ENCODE data around the gene EFS. TPM values are rescaled to one million over a fixed set of nuclear protein-coding genes. Genes with fewer than 3 reads are reported as not detected.
A peak's percentile ranks its signal among the peaks of the same experiment; 100 is the strongest.
"Not testable (repeated sequence)": the region's sequence is repeated elsewhere in the genome, so short reads cannot be mapped to it uniquely, and the experiment has no call there.

Gene EFS, protein sequence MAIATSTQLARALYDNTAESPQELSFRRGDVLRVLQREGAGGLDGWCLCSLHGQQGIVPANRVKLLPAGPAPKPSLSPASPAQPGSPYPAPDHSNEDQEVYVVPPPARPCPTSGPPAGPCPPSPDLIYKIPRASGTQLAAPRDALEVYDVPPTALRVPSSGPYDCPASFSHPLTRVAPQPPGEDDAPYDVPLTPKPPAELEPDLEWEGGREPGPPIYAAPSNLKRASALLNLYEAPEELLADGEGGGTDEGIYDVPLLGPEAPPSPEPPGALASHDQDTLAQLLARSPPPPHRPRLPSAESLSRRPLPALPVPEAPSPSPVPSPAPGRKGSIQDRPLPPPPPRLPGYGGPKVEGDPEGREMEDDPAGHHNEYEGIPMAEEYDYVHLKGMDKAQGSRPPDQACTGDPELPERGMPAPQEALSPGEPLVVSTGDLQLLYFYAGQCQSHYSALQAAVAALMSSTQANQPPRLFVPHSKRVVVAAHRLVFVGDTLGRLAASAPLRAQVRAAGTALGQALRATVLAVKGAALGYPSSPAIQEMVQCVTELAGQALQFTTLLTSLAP
- polyA plus RNA-seq (2013, experiment 1 of 2; ENCODE audit: insufficient read length), result 25.0 TPM
- 25.5 TPM for polyA plus RNA-seq (2013, experiment 2 of 2; ENCODE audit: insufficient read length)

DNA sequence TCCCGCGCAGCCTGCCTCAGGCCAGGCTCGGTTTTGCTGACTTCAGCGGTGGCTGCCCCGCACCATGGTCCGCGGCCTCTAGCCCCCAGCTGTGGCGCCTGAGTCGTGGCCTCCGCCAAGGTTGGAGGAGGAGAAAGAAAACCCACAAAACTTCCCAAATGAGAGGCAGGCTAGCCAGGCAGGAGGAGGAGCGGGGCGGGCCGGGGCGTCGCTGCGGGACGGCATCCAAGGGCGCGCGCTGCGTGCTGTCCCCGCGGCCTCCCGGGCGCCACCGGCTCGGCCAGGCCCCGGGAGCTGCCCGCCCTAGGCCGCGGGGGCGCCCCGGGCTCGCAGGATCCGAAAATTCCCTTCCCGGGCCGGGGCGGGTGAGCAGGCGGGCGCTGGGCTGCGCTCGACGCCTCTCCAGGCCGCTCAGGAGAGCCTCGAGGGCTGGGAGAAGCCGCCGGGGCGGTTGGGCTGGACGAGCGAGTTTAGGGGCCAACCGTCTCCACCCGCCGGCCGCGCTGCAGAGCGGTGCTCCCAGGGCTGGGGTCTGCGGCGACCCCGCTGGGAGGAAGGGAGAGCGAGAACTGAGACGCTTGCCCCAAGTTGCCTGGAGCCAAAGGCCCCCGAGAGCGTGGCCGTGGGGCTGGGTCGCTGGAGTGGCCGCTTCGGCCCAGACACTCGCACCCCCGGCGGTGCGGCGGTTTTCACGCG is at the start of gene EFS:
TSS of gene EFS (minus strand) at position 137 of the 696 bp plus-strand sequence. CDS start 147 bp downstream, outside the sequence.
- DNase-seq, result peak; percentile 44

DNA sequence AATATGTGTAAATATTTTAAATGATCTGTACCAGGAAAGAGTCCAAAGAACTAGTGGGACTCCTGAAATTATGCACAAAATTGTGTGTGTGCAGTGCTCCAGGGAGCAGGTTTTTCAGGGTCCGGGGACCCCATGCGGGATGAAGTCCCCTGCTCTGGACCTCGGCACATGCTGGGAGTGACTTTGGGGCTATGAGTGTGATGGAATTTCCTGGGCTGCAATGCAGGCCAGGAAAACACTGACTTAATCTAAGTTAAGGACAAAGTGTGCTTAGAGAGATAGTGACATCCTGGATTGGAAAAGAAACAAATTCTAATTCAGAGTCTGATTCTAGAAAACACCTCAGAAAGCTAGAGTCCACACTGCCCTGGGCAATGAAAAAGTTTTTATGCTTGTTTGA is 49.3 kb upstream of the EFS start:
- DNase-seq, result no peak

DNA sequence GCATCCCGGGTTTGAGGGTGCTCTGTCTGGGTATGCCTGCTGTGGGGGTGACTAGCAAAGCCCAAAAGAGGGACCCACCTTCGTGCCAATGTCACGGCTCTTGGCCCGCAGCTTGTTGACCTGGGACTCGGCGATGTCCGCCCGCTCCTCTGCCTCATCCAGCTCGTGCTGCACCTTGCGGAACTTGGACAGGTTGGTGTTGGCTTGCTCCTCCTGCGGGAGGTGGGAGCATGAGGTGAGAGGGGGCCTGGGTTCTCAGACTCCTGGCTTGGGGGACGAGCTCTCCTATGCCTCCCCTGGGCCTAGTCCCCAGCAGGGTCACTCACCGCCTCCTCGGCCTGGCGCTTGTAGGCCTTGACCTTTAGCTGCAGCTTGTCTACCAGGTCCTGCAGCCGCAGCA is 48.7 kb upstream of the EFS start:
- no peak for DNase-seq

DNA sequence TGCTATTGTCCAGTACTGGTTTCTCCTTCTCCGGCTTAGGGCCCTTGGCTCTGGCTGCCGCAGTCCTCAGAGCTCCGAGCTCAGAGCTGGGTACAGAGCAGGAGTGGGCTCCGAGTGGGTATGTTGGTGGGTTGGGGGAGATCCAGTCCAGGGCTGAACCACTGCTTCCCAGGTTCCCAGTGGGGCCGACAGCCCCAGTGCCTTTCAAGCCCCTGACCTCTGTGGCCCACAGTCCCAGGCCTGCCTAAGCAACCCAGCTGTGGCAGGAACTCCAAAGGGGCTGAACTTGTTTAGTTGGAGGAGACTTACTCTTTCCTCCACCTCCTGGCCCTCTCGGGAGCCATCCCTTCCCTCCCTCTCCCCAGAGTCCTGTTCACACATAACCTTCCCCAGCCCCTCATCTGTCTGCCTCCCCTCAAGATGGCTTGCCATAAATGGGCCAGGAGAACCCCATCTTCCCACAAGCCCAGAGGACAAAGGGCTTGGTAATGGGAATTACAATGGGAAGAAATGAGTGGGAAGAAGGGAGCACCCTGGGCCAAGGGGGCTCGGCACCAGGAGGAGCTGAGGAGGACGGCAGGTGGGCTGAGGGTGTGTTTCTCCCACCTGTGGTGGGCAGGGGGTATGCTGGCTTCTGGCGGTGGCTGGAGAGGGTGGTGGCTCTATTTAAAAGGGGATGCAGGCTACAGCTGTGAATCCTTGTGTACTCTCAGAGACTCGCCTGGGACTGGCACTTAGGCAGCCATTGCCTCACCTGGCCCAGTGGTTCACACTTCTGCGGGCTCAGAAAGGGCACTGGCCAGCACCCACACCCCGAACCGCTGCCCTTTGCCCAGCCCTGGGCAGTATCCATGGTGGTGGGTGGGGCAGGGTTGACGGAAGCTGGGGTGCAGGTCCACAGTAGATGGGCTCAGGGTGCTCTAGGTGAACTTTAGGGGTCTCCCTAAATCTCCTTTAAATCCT is 46.9 kb upstream of the EFS start:
- no peak for DNase-seq

DNA sequence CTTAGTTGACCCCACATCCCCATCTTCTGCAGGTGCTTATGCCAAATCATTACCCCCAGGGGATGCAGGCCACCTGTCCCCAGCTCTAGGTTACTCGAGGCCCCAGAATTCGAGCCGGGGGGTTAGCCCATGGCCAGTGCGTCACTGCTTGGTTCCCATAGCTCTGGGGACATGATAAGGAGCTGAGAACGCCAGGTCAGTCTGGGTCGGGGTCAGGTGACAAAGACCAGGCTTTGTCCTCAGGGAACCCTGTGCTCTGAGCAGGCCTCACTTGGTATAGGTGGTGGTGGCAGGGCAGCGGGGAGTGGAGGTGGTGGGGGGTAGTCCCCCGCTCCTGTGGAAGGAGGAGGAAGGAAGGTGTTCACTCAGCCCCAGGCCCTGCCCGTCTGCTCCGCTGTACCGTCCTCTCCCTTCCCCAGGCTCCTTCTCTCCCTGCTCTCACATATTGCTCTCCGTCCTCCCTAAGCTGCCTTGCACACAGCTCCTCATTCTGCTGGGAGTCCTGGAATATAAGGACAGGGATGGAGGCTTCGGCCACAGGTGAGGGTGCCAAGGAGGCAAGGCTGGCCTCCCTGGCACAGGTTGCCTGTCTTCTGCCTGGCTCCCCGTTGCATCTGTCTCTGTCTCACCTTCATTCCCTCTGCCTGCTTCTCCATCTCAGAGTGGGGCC is 45.1 kb upstream of the EFS start:
- DNase-seq, result no peak

DNA sequence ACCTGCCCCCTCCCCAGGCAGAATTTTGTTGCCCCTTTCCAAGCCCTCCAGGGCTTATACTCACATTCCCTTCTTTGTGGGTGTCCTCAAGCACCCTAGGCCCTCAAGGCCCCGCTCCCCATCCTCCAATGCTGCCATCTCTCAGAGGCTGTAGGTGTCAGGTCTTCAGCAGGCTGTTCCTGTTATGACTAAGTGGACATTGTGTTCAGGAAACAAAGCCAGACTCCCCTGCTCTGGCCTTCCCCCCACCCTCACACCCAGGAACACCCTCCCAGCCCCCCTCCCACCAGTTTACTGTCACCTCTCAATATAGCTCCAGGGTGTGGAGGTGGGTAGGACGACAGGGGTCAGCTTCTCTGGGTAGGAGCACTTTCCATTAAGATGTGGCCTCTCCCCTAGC is 44.5 kb upstream of the EFS start:
- no peak for DNase-seq

DNA sequence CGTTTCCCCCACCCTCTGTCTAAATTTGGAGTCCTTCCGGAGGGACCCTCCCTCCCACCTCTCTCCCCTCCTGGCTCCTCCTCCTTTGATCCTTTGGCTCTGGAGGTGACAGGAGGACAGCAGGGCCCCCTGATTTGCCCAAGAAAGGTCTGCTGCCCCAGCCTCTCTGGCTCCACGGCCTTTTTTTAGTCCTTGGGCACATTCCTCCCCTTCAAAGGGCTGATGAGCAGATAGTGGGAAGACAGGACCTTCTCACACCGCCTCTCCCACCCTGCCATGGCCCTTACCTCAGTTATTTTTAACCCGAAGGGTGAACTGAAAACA is 43.3 kb upstream of the EFS start:
- no peak for DNase-seq

DNA sequence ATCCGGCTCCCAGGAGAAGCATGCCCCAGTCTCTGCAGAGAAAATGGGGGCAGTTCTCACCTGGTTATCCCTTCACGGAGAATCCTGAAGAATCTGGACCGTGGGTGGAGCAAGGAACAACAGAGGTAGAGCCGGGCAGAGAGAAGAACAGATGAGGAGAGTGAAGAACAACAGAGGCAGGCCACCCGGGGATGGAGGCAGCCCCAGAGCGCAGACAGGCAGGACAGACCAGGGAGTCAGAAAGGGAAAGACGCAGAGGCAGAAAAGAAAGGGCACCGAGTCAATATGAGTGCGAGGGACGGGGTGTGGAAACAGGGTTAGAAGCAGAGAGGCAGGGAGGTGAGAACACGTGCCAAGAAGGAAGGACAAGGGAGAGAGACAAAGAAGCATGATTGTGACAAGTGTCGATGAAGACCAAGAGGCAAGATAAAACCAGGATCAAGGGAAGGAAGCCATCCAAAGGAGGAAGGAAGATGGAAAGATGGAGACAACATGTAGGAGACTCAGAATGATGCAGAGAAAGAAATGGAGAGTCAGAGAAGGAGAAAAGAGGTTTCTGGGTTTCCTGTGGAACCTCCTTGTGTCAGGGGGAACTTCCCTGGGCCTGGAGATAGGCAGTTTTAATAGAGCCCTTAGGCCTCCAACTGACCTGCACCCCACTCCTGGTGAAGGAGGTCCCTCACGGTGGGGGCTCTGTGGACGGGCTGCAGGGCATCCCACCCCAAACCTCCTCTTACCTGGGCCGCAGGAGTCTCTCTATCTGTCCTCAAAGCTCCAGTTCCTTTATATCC is 42.7 kb upstream of the EFS start, which contains the start of gene MYH6:
TSS of gene MYH6 (minus strand) at position 758 of the 791 bp plus-strand sequence. CDS start 1,050 bp downstream, outside the sequence.
- DNase-seq, result no peak

DNA sequence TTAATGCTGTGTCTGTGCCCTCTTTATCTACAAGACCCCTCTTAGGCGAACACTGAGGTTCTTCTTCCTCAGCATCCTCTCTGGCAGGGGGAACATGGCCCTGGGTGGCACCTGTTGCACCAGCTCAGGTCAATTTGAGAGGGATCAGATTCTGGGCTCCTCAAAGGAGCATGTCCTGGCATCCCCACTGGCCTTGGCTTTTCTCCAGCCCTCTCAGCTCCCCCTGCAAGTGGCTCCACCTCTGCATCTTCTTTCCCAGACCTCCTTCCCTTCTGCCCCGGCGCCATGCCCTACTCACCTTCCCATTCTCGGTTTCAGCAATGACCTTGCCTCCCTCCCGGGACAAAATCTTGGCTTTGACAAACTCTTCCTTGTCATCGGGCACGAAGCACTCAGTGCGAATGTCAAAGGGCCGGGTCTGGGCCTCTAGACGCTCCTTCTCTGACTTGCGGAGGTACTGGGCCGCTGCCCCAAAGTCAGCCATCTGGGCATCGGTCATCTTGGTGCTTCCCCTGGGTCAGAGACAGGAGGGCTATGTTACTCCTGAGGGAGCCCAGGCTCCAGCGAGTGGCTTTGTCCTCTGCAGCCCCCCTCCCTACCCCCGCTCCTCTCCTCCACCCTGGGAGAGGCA is 41.9 kb upstream of the EFS start:
- no peak for DNase-seq

DNA sequence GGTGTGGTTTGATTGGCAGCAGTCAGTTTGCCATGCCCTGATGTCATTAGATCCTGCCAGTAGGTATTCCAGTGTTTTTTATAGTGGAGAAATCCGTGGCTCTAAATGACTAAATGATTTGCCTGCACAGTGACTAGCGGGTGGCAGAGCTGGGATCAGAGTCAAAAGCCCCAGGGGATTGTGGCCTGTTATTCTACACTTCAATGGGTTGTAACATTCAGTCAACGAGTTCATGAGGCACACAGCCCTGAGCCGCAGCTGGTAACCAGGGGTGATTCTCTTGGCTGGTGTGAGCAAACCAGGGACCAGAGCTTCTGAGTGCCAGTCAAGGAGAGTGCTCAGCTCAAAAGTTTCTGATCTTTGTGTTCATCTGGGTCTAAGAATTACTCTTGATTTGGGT is 41.3 kb upstream of the EFS start:
- DNase-seq, result no peak

DNA sequence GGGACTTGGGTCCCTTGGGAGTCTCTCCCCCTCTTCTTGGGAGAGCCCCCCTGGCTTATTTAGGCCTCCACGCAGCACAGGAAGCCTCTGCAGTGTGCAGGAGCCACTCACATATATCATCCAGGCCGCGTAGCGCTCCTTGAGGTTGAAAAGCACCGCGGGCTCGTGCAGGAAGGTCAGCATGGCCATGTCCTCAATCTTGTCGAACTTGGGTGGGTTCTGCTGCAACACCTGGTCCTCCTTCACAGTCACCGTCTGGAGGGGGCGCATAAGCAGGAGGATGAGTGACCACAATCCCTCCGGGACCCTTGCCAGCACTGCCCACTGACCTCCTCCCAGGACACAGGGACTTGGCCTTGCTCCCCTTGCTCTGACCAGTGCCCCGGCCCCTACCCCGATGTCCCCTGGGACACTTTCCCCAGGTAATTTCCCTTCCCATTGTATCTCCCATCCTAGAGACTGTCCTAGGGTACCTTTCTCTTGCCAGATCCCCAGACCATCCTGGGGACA is 40.6 kb upstream of the EFS start:
- DNase-seq, result no peak

DNA sequence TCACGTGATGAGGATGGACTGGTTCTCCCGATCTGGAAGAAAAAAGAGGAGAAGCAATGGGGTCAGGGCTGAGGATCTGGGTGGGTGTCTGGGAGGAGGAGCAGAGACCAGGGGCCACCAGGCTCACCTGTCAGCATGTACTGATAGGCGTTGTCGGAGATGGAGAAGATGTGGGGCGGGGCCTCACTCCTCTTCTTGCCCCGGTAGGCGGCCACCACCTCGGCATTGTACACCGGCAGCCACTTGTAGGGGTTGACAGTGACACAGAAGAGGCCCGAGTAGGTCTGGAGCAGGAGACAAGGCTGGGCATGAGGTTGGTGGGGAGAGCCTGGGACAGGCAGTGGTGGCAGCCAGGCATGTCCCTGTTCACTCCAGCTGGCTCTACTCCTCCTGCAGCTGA is 40.1 kb upstream of the EFS start:
- DNase-seq, result no peak

DNA sequence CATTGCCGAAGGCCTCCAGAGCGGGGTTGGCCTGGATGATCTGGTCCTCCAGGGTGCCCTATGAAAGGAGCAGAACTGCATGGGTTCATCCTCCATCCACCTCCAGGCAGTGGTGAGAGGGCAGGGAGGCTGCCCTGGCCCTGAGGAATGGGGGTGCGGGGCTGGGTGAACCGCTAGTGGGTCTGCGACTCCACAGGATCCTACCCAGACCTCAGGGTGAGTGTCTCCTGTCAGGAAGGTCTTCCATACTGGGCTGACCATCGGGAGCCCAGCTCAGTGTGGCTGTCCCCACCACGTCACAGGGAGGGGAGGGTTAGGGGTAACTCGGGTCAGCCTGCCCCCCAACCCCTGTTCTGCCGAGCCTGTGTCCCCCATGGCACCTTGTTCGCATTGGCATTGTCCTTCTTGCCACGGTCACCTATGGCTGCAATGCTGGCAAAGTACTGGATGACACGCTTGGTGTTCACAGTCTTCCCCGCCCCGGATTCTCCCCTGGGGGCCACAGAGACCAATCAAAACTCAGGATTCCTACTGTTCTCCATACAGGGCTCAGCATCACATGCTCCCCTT is 39.4 kb upstream of the EFS start:
- no peak for DNase-seq

DNA sequence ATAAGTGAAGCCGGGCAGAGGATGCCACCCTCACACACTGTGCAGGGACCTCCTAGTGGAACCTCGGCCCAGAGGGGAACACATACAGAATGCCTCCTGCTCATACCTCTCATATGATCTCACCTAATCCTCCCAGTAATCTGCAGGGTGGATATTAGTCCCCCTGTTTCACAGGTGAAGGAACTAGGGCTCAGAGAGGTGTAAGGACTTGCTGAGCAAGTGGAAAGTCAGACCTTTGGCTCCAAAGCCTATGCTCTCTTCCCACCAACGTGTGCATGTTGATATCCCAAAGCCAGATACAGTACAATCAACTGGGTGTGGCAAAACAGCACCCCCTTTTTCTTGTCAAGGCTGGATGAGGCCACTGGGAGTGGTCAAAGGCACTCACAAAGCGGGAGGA is 38.9 kb upstream of the EFS start:
- no peak for DNase-seq

DNA sequence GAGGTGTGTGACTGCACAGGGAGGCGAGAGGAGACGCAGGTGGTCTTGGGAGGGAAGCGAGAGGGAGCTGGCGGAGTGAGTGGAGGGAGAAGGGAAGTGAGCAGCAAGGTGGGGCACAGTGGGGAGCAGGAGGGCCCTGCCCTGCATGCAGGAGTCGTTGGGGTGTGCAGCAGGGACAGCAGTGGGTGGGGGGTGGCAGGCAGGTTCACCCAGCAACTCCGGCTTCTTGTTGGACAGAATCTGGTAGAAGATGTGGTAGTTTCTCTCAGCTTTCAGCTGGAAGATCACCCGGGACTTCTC is 38.1 kb upstream of the EFS start:
- no peak for DNase-seq

DNA sequence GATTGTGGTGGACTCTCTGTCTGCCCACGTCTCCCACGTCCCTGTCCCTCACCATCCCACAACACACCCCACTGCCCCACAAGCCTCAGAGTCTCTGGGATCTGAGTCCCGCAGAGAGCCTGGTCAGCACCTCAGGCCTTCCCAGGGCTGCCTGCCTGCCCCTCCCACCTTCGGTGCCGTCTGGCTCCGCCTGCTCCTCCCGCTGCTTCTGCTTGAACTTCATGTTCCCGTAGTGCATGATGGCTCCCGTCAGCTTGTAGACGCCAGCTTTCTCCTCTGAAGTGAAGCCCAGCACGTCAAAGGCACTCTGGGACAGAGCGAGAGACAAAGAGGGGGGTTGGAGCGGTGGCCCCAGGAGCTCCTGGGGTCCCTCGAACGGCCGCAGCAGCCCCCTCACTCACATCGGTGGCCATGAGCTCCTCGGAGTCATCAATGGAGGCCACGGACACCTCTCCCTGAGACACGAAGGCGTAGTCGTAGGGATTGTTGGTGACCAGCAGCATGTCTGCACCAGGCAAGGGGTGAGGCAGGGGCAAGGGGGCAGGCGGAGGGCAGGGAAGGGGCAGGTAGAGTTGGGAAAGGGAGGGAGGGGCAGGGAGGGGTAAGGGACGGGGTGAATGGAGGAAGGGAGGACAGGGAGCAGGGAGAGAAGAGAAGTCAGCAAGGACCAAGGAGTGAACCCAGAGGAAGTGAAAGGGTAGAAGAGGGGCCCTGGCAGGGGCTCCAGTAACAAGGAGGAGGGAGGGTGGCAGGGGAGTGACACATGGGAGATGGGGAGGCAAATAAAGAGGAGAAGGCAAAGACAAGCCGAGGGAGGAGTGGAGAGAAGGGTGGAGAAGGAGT is 37.5 kb upstream of the EFS start:
- DNase-seq, result no peak

DNA sequence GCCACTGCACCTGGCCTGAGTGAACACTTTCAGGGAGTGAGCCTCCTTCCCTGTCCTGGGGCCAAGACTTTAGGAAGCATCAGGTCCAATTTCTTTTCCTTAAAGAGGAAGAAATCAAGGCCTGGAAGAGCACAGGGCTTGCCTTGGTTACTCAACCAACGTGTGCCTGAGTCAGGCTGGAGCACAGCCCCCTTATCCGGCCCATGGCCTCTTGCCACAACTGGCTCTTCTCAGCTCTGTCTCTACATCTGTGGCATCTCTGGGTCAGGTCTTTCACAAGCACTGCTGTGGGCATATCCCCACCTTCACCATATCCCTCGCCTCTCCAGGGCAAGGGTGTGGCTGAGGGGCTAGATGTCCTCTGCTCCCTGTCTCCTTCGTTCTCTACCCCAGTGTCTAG is 36.3 kb upstream of the EFS start:
- no peak for DNase-seq

DNA sequence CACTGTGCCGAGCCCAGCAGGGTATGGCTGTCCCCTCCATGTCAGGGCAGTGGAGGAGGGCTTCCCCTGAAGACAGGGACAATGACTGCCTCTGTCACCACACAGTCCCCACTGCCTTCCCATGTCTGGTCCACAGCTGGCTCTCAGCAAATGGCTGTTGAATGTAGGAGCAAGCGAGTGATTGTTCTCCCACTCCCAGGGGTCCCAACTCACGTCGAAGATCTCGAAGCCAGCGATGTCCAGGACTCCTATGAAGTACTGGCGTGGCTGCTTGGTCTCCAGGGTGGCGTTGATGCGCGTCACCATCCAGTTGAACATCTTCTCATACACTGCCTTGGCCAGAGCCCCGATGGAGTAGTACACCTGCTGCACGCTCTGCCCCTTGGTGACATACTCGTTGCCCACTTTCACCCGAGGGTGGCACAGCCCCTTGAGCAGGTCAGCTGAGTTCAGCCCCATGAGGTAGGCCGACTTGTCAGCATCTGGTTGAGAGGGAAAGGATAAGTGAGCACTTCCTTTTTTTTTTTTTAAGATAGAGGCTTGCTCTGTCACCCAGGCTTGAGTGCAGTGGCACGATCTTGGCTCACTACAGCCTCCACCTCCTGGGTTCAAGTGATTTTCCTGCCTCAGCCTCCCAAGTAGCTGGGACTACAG is 35.7 kb upstream of the EFS start:
- DNase-seq, result not testable (repeated sequence)

DNA sequence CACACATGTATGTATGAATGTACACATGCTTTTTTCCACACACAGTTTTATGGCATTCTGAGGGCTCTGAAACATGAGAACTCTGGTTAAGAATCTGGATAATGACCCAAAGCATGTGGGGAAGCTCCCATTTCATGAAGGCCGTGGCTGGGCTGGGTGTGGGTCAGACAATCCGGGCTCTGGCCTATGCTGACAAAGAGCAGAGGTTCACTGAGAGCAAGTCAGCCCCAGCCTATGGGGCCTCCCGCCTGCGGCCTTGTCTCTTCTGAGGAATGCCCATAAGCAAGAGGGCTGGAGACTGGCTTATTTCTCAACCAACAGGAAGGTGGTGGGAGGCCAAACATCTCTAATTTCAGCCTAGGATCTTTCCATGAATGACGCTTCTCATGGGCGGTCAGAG is 34.6 kb upstream of the EFS start:
- DNase-seq, result no peak
